Measurements from ENCODE around the gene CYP2C9. TPM values are rescaled to one million over a fixed set of nuclear protein-coding genes. Genes with fewer than 3 reads are reported as not detected.
A peak's percentile ranks its signal among the peaks of the same experiment; 100 is the strongest.
"Not testable (repeated sequence)": the region's sequence is repeated elsewhere in the genome, so short reads cannot be mapped to it uniquely, and the experiment has no call there.

The CYP2C9 gene
- 119 TPM for polyA plus RNA-seq
- long read RNA-seq, donor 1, partial matches to known transcripts: 28 of 35 reads
- long read RNA-seq, donor 1, other reads (novel, unspliced or antisense): 0 of 35 reads
- long read RNA-seq, donor 2, partial matches to known transcripts: 64 of 73 reads
- long read RNA-seq, donor 2, other reads (novel, unspliced or antisense): 0 of 73 reads
- long read RNA-seq, donor 3: 0 reads
- long read RNA-seq, donor 4: 0 reads
- long read RNA-seq, donor 5, partial matches to known transcripts: 17 of 21 reads
- long read RNA-seq, donor 5, other reads (novel, unspliced or antisense): 0 of 21 reads
- long read RNA-seq, donor 6, partial matches to known transcripts: 22 of 27 reads
- long read RNA-seq, donor 6, other reads (novel, unspliced or antisense): 0 of 27 reads
- long read RNA-seq, donor 7: 0 reads
- long read RNA-seq, donor 8, partial matches to known transcripts: 48 of 56 reads
- long read RNA-seq, donor 8, other reads (novel, unspliced or antisense): 0 of 56 reads
- long read RNA-seq, donor 9, partial matches to known transcripts: 20 of 25 reads
- long read RNA-seq, donor 9, other reads (novel, unspliced or antisense): 0 of 25 reads
- long read RNA-seq, donor 10, partial matches to known transcripts: 69 of 78 reads
- long read RNA-seq, donor 10, other reads (novel, unspliced or antisense): 0 of 78 reads
- long read RNA-seq, donor 11, partial matches to known transcripts: 25 of 30 reads
- long read RNA-seq, donor 11, other reads (novel, unspliced or antisense): 0 of 30 reads

DNA sequence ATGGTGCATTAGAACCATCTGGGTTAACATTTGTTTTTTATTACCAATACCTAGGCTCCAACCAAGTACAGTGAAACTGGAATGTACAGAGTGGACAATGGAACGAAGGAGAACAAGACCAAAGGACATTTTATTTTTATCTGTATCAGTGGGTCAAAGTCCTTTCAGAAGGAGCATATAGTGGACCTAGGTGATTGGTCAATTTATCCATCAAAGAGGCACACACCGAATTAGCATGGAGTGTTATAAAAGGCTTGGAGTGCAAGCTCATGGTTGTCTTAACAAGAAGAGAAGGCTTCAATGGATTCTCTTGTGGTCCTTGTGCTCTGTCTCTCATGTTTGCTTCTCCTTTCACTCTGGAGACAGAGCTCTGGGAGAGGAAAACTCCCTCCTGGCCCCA is at the start of gene CYP2C9:
CYP2C9 (plus strand) TSS at position 276 of the 400 bp plus-strand sequence; CDS start at position 301, 25 bp downstream.
- no peaks in the 10 kb centered on the region for H3K27me3 ChIP-seq (ENCODE audit: control insufficient read depth, insufficient read depth, low read length)
- no peaks in the 10 kb centered on the region for H3K9me3 ChIP-seq (ENCODE audit: control insufficient read depth, low read depth, low read length)
- no CpG with 5 or more reads among the region's 2 CpGs for WGBS (ENCODE audit: insufficient coverage, low lambda C conversion rate)
- peak; percentile 9 to 32 for DNase-seq
- H3K36me3 ChIP-seq (ENCODE audit: control insufficient read depth, insufficient read depth, low read length): no peaks in the 10 kb centered on the region
- H3K4me1 ChIP-seq (ENCODE audit: control insufficient read depth, insufficient read depth, low read length): no peaks in the 10 kb centered on the region
- no peak within 1 kb of the TSS for H3K27ac ChIP-seq (ENCODE audit: low read length)
- no peak within 1 kb of the TSS for H3K4me3 ChIP-seq (ENCODE audit: low read length)

DNA sequence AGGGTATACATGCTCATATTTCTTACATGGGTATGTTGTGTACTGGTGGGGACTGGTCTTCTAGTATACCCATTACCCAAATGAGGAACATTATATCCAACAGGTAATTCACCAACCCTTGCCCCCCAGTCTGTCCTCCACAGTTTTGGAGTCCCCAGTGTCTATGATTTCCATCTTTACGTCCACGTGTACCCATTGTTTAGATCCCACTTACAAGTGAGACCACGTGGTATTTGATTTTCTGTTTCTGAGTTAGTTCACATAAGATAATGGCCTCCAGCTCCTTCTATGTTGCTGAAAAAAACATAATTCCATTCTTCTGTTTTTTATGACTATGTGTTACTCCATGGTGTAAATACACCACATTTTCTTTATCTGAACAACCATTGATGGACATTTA is 49.3 kb upstream of the CYP2C9 start:
- DNase-seq: no peak
- H3K27me3 ChIP-seq (ENCODE audit: control insufficient read depth, insufficient read depth, low read length): no peaks in the 10 kb centered on the region
- 0% methylated on average over 1 of the region's 3 CpGs for WGBS (ENCODE audit: insufficient coverage, low lambda C conversion rate)
- H3K4me3 ChIP-seq (ENCODE audit: low read length): no peak overlapping the region
- no peaks in the 10 kb centered on the region for H3K4me1 ChIP-seq (ENCODE audit: control insufficient read depth, insufficient read depth, low read length)
- H3K9me3 ChIP-seq (ENCODE audit: control insufficient read depth, low read depth, low read length): peaks cover 8% of the 10 kb centered on the region
- peaks cover 2% of the 10 kb centered on the region for H3K36me3 ChIP-seq (ENCODE audit: control insufficient read depth, insufficient read depth, low read length)
- H3K27ac ChIP-seq (ENCODE audit: low read length): no peak overlapping the region

DNA sequence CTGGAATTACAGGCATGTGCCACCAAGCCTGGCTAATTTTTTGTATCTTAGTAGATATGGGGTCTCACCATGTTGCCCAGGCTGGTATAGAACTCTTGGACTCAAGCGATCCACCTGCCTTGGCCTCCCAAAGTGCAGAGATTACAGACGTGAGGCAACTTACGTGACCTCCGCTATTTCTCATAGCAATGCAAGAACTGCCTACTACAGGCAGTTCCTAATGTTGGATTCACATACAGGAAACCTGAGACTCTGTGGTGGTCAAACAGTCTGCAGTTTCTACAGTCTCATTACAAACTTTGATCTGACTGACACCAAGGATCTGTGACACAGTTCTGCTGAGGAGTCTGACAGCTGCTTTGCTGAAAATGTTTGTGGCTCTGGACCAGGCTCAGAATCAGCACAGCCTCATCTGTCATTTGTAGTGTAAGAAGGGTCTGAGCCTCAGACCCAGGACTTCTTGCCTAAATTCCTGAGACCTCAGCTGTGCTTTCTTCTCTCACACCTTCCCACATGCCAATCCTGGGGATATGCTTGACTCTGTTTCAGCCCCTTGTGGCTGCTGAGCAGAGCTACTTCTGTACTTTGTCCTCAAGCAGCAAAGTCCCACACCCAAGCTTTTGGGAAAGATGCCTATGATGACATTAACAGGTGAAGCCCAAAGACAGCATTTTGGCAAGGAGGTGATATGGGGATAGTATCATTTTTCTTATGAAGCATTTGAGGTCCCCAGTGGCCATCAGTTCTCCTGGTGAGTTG is 48.0 kb upstream of the CYP2C9 start:
- Histone ChIP-seq H3K4me1 (ENCODE audit: control insufficient read depth, insufficient read depth, low read length) (no peaks in the 10 kb centered on the region), H3K27me3 (ENCODE audit: control insufficient read depth, insufficient read depth, low read length) (no peaks in the 10 kb centered on the region), H3K27ac (ENCODE audit: low read length) (no peak overlapping the region), H3K9me3 (ENCODE audit: control insufficient read depth, low read depth, low read length) (peaks cover 8% of the 10 kb centered on the region), H3K4me3 (ENCODE audit: low read length) (no peak overlapping the region), H3K36me3 (ENCODE audit: control insufficient read depth, insufficient read depth, low read length) (peaks cover 2% of the 10 kb centered on the region)
- no CpG with 5 or more reads among the region's 4 CpGs for WGBS (ENCODE audit: insufficient coverage, low lambda C conversion rate)
- DNase-seq: no peak

DNA sequence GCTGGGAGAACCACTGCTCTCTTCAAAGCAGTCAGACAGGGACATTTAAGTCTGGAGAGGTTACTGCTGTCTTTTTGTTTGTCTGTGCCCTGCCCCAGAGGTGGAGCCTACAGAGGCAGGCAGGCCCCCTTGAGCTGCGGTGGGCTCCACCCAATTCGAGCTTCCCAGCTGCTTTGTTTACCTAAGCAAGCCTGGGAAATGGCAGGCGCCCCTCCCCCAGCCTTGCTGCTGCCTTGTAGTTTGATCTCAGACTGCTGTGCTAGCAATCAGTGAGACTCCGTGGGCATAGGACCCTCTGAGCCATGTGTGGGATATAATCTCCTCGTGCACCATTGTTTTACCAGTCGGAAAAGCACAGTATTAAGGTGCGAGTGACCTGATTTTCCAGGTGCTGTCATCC is 40.0 kb upstream of the CYP2C9 start:
- not testable (repeated sequence) for H3K27ac ChIP-seq (ENCODE audit: low read length); DNase-seq; H3K36me3 ChIP-seq (ENCODE audit: control insufficient read depth, insufficient read depth, low read length); H3K9me3 ChIP-seq (ENCODE audit: control insufficient read depth, low read depth, low read length); H3K4me3 ChIP-seq (ENCODE audit: low read length); H3K4me1 ChIP-seq (ENCODE audit: control insufficient read depth, insufficient read depth, low read length); H3K27me3 ChIP-seq (ENCODE audit: control insufficient read depth, insufficient read depth, low read length)
- no CpG with 5 or more reads among the region's 7 CpGs for WGBS (ENCODE audit: insufficient coverage, low lambda C conversion rate)

DNA sequence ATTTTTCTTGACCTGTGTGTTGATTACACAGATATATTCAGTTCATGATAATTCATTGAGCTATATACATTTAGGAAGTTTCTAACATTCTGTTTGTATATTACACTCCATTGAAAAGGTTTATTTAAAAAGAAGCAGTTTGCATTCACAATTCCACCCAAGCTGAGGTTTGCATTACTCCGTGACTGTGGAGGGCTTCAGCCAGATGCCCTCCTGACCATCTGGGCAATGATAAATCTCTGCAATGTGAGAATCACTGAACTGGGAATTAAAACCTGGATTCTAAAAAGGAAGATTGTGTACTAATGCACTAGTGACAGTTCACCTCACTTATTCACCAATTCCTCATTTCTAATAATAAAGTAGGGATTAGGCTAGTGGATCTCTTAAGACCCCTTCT is 36.4 kb upstream of the CYP2C9 start:
- H3K27ac ChIP-seq (ENCODE audit: low read length): peak overlapping the region; percentile 61
- no peaks in the 10 kb centered on the region for H3K27me3 ChIP-seq (ENCODE audit: control insufficient read depth, insufficient read depth, low read length)
- WGBS (ENCODE audit: insufficient coverage, low lambda C conversion rate): no CpG with 5 or more reads among the region's 1 CpG
- no peak overlapping the region for H3K4me3 ChIP-seq (ENCODE audit: low read length)
- H3K9me3 ChIP-seq (ENCODE audit: control insufficient read depth, low read depth, low read length): peaks cover 3% of the 10 kb centered on the region
- DNase-seq: no peak
- H3K4me1 ChIP-seq (ENCODE audit: control insufficient read depth, insufficient read depth, low read length): peaks cover 17% of the 10 kb centered on the region
- no peaks in the 10 kb centered on the region for H3K36me3 ChIP-seq (ENCODE audit: control insufficient read depth, insufficient read depth, low read length)

DNA sequence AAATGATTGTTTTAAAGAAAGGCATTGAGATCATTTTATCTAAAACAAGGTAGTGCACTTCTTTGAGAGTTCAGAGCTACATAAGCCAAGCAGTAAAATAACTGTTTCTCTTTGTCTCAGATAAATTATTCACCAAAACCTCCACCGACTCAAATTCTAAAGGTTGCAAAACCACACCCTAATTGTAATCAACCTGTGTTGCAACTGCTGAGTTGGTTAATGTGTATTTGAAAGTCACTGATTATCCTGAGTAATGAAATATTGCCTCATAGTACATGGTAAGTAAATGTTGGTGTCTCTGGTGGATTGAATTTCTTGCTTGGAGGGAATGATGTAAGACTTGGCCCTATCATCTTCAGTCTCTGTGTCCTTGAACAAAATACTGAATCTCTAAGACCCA is 35.9 kb upstream of the CYP2C9 start:
- peaks cover 17% of the 10 kb centered on the region for H3K4me1 ChIP-seq (ENCODE audit: control insufficient read depth, insufficient read depth, low read length)
- H3K9me3 ChIP-seq (ENCODE audit: control insufficient read depth, low read depth, low read length): peaks cover 3% of the 10 kb centered on the region
- WGBS (ENCODE audit: insufficient coverage, low lambda C conversion rate): no CpG with 5 or more reads among the region's 1 CpG
- no peak overlapping the region for H3K4me3 ChIP-seq (ENCODE audit: low read length)
- H3K27ac ChIP-seq (ENCODE audit: low read length): peak overlapping the region; percentile 61
- H3K36me3 ChIP-seq (ENCODE audit: control insufficient read depth, insufficient read depth, low read length): no peaks in the 10 kb centered on the region
- H3K27me3 ChIP-seq (ENCODE audit: control insufficient read depth, insufficient read depth, low read length): no peaks in the 10 kb centered on the region
- peak; percentile 83 to 97 for DNase-seq

DNA sequence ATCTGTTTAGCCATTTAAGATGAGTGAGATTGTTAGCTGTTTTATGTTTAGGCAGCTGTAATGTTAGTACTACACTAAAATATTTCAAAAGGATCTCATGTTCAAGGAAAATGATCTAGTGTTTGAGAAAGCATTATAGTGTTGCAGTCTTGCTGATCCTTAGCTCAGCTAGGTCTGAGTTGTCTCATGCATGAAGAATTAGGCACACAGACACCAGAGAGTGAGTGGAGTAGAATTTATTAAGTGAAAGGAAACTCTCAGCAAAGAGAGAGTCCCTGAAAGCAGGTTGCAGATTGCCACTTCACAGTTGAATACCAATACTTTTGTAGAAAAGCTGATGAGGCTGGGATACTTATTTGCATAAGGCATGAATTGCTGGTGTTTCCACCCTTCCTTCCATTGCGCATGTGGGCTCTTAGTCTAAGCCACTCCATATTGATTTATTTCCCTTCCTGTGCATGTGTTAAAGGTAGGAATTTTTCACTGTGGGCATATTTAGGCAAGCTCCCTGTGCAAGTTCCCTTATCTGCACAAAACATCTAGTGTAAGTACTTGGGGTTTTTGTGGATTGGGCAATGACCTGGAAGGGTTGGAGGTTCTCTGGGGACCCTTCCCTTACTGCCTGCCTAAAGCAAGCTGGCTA is 33.8 kb upstream of the CYP2C9 start:
- DNase-seq: peak in 1 of 2 donors; percentile 8
- H3K27ac ChIP-seq (ENCODE audit: low read length): peak overlapping the region; percentile 52
- H3K4me3 ChIP-seq (ENCODE audit: low read length); H3K27me3 ChIP-seq (ENCODE audit: control insufficient read depth, insufficient read depth, low read length); H3K9me3 ChIP-seq (ENCODE audit: control insufficient read depth, low read depth, low read length); H3K36me3 ChIP-seq (ENCODE audit: control insufficient read depth, insufficient read depth, low read length): not testable (repeated sequence)
- peaks cover 17% of the 10 kb centered on the region for H3K4me1 ChIP-seq (ENCODE audit: control insufficient read depth, insufficient read depth, low read length)
- no CpG with 5 or more reads among the region's 1 CpG for whole genome bisulfite sequencing (ENCODE audit: insufficient coverage, low lambda C conversion rate)

DNA sequence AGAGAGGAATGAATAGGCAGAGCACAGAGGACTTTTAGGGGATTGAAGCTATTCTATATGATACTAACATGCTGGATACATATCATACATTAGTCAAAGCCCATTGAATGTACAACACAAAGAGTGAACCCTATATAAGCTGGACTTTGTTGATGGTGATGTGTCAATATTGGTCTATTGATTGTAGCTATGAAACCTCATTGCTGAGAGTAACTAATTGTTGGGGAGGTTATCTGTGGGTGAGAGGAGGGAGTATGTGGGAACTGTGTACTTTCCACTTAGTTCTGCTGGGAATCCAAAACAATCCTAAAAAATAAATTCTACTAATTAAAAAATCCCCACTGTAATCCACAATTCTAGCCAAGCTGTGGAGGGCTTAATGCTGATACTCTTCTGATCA is 22.0 kb upstream of the CYP2C9 start:
- Histone ChIP-seq H3K9me3 (ENCODE audit: control insufficient read depth, low read depth, low read length) (peaks cover 5% of the 10 kb centered on the region), H3K27ac (ENCODE audit: low read length) (no peak overlapping the region), H3K4me3 (ENCODE audit: low read length) (no peak overlapping the region), H3K27me3 (ENCODE audit: control insufficient read depth, insufficient read depth, low read length) (no peaks in the 10 kb centered on the region), H3K36me3 (ENCODE audit: control insufficient read depth, insufficient read depth, low read length) (peaks cover 3% of the 10 kb centered on the region), H3K4me1 (ENCODE audit: control insufficient read depth, insufficient read depth, low read length) (no peaks in the 10 kb centered on the region)
- no peak for DNase-seq

DNA sequence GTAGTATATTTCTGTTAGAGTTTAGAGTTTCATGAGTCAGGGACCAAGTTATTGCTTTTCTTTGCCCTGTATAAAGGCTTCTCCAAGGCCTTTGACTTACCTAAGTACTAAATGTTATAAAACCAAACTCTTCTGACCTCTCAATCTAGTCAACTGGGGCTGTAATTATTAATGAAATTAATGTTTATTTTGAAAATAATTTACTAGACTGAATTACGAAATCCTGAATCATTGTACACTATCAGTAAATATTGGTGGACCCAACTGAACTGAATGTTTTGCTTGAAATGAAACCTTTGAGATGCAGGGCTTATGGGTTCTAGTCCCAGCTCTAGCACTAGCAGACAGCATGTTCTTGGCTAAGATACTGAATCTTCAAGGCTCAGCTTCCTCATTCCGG is 1.7 kb upstream of the CYP2C9 start:
- H3K36me3 ChIP-seq (ENCODE audit: control insufficient read depth, insufficient read depth, low read length): no peaks in the 10 kb centered on the region
- no peak overlapping the region for H3K4me3 ChIP-seq (ENCODE audit: low read length)
- no peaks in the 10 kb centered on the region for H3K9me3 ChIP-seq (ENCODE audit: control insufficient read depth, low read depth, low read length)
- H3K4me1 ChIP-seq (ENCODE audit: control insufficient read depth, insufficient read depth, low read length): no peaks in the 10 kb centered on the region
- no CpG with 5 or more reads among the region's 2 CpGs for WGBS (ENCODE audit: insufficient coverage, low lambda C conversion rate)
- no peaks in the 10 kb centered on the region for H3K27me3 ChIP-seq (ENCODE audit: control insufficient read depth, insufficient read depth, low read length)
- peak overlapping the region; percentile 52 for H3K27ac ChIP-seq (ENCODE audit: low read length)
- peak; percentile 0 to 33 for DNase-seq

All from large intestine (tissue), 12 donors.